ENCODE data around the gene CCIN. TPM values are rescaled to one million over a fixed set of nuclear protein-coding genes. Genes with fewer than 3 reads are reported as not detected.
"Not testable (repeated sequence)": the region's sequence is repeated elsewhere in the genome, so short reads cannot be mapped to it uniquely, and the experiment has no call there.

CCIN gene
- total and polyA plus RNA-seq, 2 experiments from 2014 or later = 1.4 to 2.8 TPM

DNA sequence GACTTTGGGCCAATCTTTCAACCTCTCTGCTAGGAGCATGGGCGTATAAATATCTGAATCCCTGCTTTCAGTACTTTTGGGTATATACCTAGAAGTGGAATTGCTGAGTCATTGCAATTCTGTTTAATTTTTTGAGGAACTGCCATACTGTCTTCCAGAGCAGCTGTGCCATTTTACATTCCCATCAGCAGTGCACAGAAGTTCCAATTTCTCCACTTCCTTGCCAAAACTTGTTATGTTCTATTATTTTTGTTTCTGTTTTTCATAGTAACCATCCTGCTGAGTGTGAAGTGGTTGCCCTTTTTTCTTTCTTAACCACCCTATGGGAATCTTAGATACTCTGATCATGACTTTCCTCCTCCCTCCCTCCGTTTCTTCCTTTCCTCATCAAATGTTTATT lies 11.1 kb upstream of the CCIN start:
- H2AFZ ChIP-seq = no peak overlapping the region
- no peak overlapping the region for H3K4me3 ChIP-seq
- H3K4me1 ChIP-seq (ENCODE audit: insufficient read depth) = peaks cover 52% of the 10 kb centered on the region
- DNase-seq = peak; percentile 25
- TF ChIP-seq EZH2 (IDR thresholded peaks at IDR 0.05; ENCODE audit: insufficient read depth, poor library complexity, severe bottlenecking) (no peak), EZH2phosphoT487 (IDR thresholded peaks at IDR 0.05; ENCODE audit: insufficient read depth, low read depth) (no peak)
- peak overlapping the region; percentile 35; the same call in 1 of the 2 replicates for H3K27ac ChIP-seq
- no peak overlapping the region for H3K9ac ChIP-seq
- no peaks in the 10 kb centered on the region for H3K9me3 ChIP-seq (ENCODE audit: low read depth)
- in situ Hi-C loops (cut with MboI) = no loop called here
- H3K79me2 ChIP-seq (ENCODE audit: insufficient read depth) = no peaks in the 10 kb centered on the region
- no peak overlapping the region for H3K4me2 ChIP-seq (ENCODE audit: unreplicated experiment)
- H3K9me2 ChIP-seq (ENCODE audit: insufficient read depth) = no peaks in the 10 kb centered on the region
- H4K20me1 ChIP-seq (ENCODE audit: insufficient read depth) = no peaks in the 10 kb centered on the region
- peaks cover 53% of the 10 kb centered on the region for H3F3A ChIP-seq (ENCODE audit: insufficient read depth)
- H3K27me3 ChIP-seq (replicated peaks; ENCODE audit: insufficient read depth) = no peaks in the 10 kb centered on the region
- 56 to 64% methylated on average over 2 of the region's 2 CpGs for WGBS, 2 experiments (ENCODE audit: low coverage in 1 of 2, low lambda C conversion rate in 2 of 2, missing lambda C conversion rate in 2 of 2)
- H3K36me3 ChIP-seq (ENCODE audit: low read depth) = no peaks in the 10 kb centered on the region

DNA sequence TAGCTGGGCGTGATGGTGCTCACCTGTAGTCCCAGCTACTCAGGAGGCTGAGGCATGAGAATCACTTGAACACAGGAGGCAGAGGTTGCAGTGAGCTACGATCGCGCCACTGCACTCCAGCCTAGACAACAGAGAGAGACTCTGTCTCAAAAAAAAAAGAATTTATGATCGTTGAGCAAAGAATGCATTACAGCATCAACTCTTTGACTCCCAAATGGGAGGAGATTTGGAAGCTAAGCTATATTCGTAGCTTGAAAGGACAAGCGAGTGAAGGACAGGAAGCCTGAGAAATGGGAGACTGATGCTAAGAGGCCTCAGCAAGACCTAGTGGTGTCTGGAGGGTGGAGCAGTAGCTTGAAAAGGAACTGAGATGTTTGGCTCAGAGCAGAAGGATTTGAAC lies 10.3 kb upstream of the CCIN start:
- 39 to 43% methylated on average over 7 of the region's 7 CpGs for WGBS, 2 experiments (ENCODE audit: low coverage in 1 of 2, low lambda C conversion rate in 2 of 2, missing lambda C conversion rate in 2 of 2)
- H3K9ac ChIP-seq = no peak overlapping the region
- H3K79me2 ChIP-seq (ENCODE audit: insufficient read depth) = no peaks in the 10 kb centered on the region
- peak overlapping the region; percentile 14; the same call in 1 of the 2 replicates for H2AFZ ChIP-seq
- H3K9me2 ChIP-seq (ENCODE audit: insufficient read depth) = no peaks in the 10 kb centered on the region
- in situ Hi-C loops (cut with MboI) = no loop called here
- no peak overlapping the region for H3K4me3 ChIP-seq
- no peaks in the 10 kb centered on the region for H3K27me3 ChIP-seq (replicated peaks; ENCODE audit: insufficient read depth)
- H3K27ac ChIP-seq = peak overlapping the region; percentile 35
- H4K20me1 ChIP-seq (ENCODE audit: insufficient read depth) = no peaks in the 10 kb centered on the region
- no peaks in the 10 kb centered on the region for H3K36me3 ChIP-seq (ENCODE audit: low read depth)
- TF ChIP-seq EZH2phosphoT487 (IDR thresholded peaks at IDR 0.05; ENCODE audit: insufficient read depth, low read depth) (no peak), EZH2 (IDR thresholded peaks at IDR 0.05; ENCODE audit: insufficient read depth, poor library complexity, severe bottlenecking) (no peak)
- H3F3A ChIP-seq (ENCODE audit: insufficient read depth) = peaks cover 55% of the 10 kb centered on the region
- H3K4me2 ChIP-seq (ENCODE audit: unreplicated experiment) = no peak overlapping the region
- no peaks in the 10 kb centered on the region for H3K9me3 ChIP-seq (ENCODE audit: low read depth)
- DNase-seq = peak; percentile 70
- H3K4me1 ChIP-seq (ENCODE audit: insufficient read depth) = peaks cover 59% of the 10 kb centered on the region

DNA sequence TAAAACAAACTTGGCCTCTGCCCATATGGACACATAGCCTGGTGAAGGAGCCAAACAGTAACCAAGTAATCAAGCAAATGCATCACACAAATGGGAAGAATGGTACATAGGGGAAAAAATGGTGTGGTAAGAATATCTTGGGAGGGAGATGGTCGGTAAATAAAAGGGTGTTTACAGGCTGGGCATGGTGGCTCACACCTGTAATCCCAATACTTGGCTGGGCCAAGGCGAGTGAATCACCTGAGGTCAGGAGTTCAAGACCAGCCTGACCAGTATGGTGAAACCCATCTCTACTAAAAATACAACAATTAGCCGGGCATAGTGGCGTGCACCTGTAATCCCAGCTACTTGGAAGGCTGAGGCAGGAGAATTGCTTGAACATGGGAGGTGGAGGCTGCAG lies 9.7 kb upstream of the CCIN start:
- H4K20me1 ChIP-seq (ENCODE audit: insufficient read depth); in situ Hi-C loops (cut with MboI); H3K79me2 ChIP-seq (ENCODE audit: insufficient read depth); H3K4me2 ChIP-seq (ENCODE audit: unreplicated experiment); H3K36me3 ChIP-seq (ENCODE audit: low read depth); H3K27me3 ChIP-seq (replicated peaks; ENCODE audit: insufficient read depth); H3K4me3 ChIP-seq; H2AFZ ChIP-seq; H3K9me3 ChIP-seq (ENCODE audit: low read depth); H3K9me2 ChIP-seq (ENCODE audit: insufficient read depth); H3K9ac ChIP-seq: not testable (repeated sequence)
- DNase-seq = peak; percentile 24
- Histone ChIP-seq H3F3A (ENCODE audit: insufficient read depth) (peaks cover 55% of the 10 kb centered on the region), H3K27ac (peak overlapping the region; percentile 35; the same call in 1 of the 2 replicates), H3K4me1 (ENCODE audit: insufficient read depth) (peaks cover 59% of the 10 kb centered on the region)
- WGBS, 2 experiments (ENCODE audit: low coverage in 1 of 2, low lambda C conversion rate in 2 of 2, missing lambda C conversion rate in 2 of 2) = 86 to 88% methylated on average over 4 of the region's 4 CpGs

DNA sequence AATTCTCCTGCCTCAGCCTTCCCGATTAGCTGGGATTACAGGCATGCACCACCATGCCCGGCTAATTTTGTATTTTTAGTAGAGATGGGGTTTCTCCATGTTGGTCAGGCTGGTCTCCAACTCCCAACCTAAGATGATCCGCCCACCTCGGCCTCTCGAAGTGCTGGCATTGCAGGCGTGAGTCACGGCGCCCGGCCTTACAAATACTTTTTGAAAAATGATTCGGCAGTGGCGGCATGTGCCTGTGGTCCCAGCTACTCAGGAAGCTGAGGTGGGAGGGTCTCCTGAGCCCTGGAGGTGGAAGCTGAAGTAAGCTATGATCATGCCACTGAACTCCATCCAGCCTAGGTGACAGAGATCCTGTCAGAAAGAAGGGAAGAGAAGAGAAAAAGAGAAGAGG lies 9.1 kb upstream of the CCIN start:
- Histone ChIP-seq H3F3A (ENCODE audit: insufficient read depth) (peaks cover 54% of the 10 kb centered on the region), H3K4me1 (ENCODE audit: insufficient read depth) (peaks cover 57% of the 10 kb centered on the region)
- H3K9ac ChIP-seq; H3K9me3 ChIP-seq (ENCODE audit: low read depth); H3K4me2 ChIP-seq (ENCODE audit: unreplicated experiment); DNase-seq; H3K27me3 ChIP-seq (replicated peaks; ENCODE audit: insufficient read depth); H3K4me3 ChIP-seq; in situ Hi-C loops (cut with MboI); H2AFZ ChIP-seq; H3K79me2 ChIP-seq (ENCODE audit: insufficient read depth); H4K20me1 ChIP-seq (ENCODE audit: insufficient read depth); H3K27ac ChIP-seq; H3K36me3 ChIP-seq (ENCODE audit: low read depth); H3K9me2 ChIP-seq (ENCODE audit: insufficient read depth): not testable (repeated sequence)
- 77 to 80% methylated on average over 11 of the region's 11 CpGs for WGBS, 2 experiments (ENCODE audit: low coverage in 1 of 2, low lambda C conversion rate in 2 of 2, missing lambda C conversion rate in 2 of 2)

DNA sequence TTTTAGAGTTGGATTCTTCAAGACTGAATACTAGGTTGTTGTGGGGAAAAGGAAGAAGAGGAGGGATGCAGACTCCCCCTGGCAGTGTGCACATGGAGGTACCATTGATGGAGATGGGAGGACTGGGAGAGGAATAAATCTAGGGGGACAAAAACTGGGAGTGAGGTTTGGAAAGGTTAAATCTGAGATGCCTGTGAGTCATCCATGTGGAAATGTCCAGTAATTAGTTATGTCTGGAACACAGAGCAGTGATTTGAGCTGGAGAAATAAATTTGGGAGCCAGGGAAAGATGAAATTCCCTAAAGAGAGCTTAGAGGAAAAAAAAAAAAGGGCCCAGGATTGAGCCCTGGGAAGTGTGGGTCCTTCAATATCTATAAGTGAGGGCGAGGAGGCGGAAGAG lies 8.0 kb upstream of the CCIN start:
- no peaks in the 10 kb centered on the region for H3K36me3 ChIP-seq (ENCODE audit: low read depth)
- H3F3A ChIP-seq (ENCODE audit: insufficient read depth) = peaks cover 50% of the 10 kb centered on the region
- 0 to 5% methylated on average over 2 of the region's 2 CpGs for WGBS, 2 experiments (ENCODE audit: low coverage in 1 of 2, low lambda C conversion rate in 2 of 2, missing lambda C conversion rate in 2 of 2)
- no peak overlapping the region for H2AFZ ChIP-seq
- TF ChIP-seq EZH2phosphoT487 (IDR thresholded peaks at IDR 0.05; ENCODE audit: insufficient read depth, low read depth) (no peak), EZH2 (IDR thresholded peaks at IDR 0.05; ENCODE audit: insufficient read depth, poor library complexity, severe bottlenecking) (no peak)
- H3K79me2 ChIP-seq (ENCODE audit: insufficient read depth) = no peaks in the 10 kb centered on the region
- no peak overlapping the region for H3K4me3 ChIP-seq
- peak overlapping the region; percentile 29 for H3K4me2 ChIP-seq (ENCODE audit: unreplicated experiment)
- in situ Hi-C loops (cut with MboI) = no loop called here
- H3K27me3 ChIP-seq (replicated peaks; ENCODE audit: insufficient read depth) = no peaks in the 10 kb centered on the region
- H3K27ac ChIP-seq = peak overlapping the region; percentile 27
- DNase-seq = peak; percentile 70
- H3K4me1 ChIP-seq (ENCODE audit: insufficient read depth) = peaks cover 59% of the 10 kb centered on the region
- no peaks in the 10 kb centered on the region for H4K20me1 ChIP-seq (ENCODE audit: insufficient read depth)
- no peak overlapping the region for H3K9ac ChIP-seq
- H3K9me2 ChIP-seq (ENCODE audit: insufficient read depth) = no peaks in the 10 kb centered on the region
- no peaks in the 10 kb centered on the region for H3K9me3 ChIP-seq (ENCODE audit: low read depth)

Measured in GM23248 (cell line).